ENCODE data around the gene CTNND2.
"Not testable (repeated sequence)": the region's sequence is repeated elsewhere in the genome, so short reads cannot be mapped to it uniquely, and the experiment has no call there.

Gene CTNND2

GRCh38 chr5:11452852-11453251, 451.4 kb downstream of the CTNND2 start:
- no peak for DNase-seq (ENCODE audit: low spot score)

GRCh38 chr5:11449966-11450365, 454.3 kb downstream of the CTNND2 start:
- DNase-seq (ENCODE audit: low spot score), result no peak

- DNase-seq (ENCODE audit: low spot score), result no peak
These were observed 455.0 kb downstream of the CTNND2 start for GRCh38 chr5:11449217-11449616.

- no peak for DNase-seq (ENCODE audit: low spot score)
These were observed 460.4 kb downstream of the CTNND2 start for GRCh38 chr5:11443831-11444230.

GRCh38 chr5:11432116-11432515, 472.1 kb downstream of the CTNND2 start:
- no peak for DNase-seq (ENCODE audit: low spot score)

GRCh38 chr5:11429254-11429653, 475.0 kb downstream of the CTNND2 start:
- no peak for DNase-seq (ENCODE audit: low spot score)

GRCh38 chr5:11427569-11427968, 476.7 kb downstream of the CTNND2 start:
- DNase-seq (ENCODE audit: low spot score), result no peak

GRCh38 chr5:11426442-11426841, 477.8 kb downstream of the CTNND2 start:
- DNase-seq (ENCODE audit: low spot score), result no peak

- no peak for DNase-seq (ENCODE audit: low spot score)
These were observed 481.9 kb downstream of the CTNND2 start for GRCh38 chr5:11422342-11422741.

- no peak for DNase-seq (ENCODE audit: low spot score)
These were observed 483.3 kb downstream of the CTNND2 start for GRCh38 chr5:11420969-11421368.

GRCh38 chr5:11415751-11416150, 488.5 kb downstream of the CTNND2 start:
- DNase-seq (ENCODE audit: low spot score), result no peak

GRCh38 chr5:11414732-11415131, 489.5 kb downstream of the CTNND2 start:
- not testable (repeated sequence) for DNase-seq (ENCODE audit: low spot score)

- DNase-seq (ENCODE audit: low spot score), result no peak
These were observed 492.6 kb downstream of the CTNND2 start for GRCh38 chr5:11411621-11412020.

- DNase-seq (ENCODE audit: low spot score), result no peak
These were observed 496.6 kb downstream of the CTNND2 start for GRCh38 chr5:11407556-11408145.

GRCh38 chr5:11400316-11400715, 503.9 kb downstream of the CTNND2 start:
- no peak for DNase-seq (ENCODE audit: low spot score)

GRCh38 chr5:11398728-11399127, 505.5 kb downstream of the CTNND2 start:
- no peak for DNase-seq (ENCODE audit: low spot score)

GRCh38 chr5:11397549-11397948, 506.7 kb downstream of the CTNND2 start:
- DNase-seq (ENCODE audit: low spot score), result no peak

GRCh38 chr5:11396917-11397316, 507.3 kb downstream of the CTNND2 start:
- DNase-seq (ENCODE audit: low spot score), result no peak

- no peak for DNase-seq (ENCODE audit: low spot score)
These were observed 509.3 kb downstream of the CTNND2 start for GRCh38 chr5:11394933-11395332.

GRCh38 chr5:11390291-11390767, 513.9 kb downstream of the CTNND2 start:
- DNase-seq (ENCODE audit: low spot score), result no peak

- DNase-seq (ENCODE audit: low spot score), result no peak
These were observed 516.9 kb downstream of the CTNND2 start for GRCh38 chr5:11387382-11387781.

GRCh38 chr5:11386398-11386797, 517.8 kb downstream of the CTNND2 start:
- no peak for DNase-seq (ENCODE audit: low spot score)

GRCh38 chr5:11385901-11386293, 518.3 kb downstream of the CTNND2 start:
- no peak for DNase-seq (ENCODE audit: low spot score)

- DNase-seq (ENCODE audit: low spot score), result no peak
These were observed 518.9 kb downstream of the CTNND2 start for GRCh38 chr5:11385251-11385900.

Data from germinal center (tissue), 1 donor.